Measurements from ENCODE around the gene CDH4. TPM values are rescaled to one million over a fixed set of nuclear protein-coding genes. Genes with fewer than 3 reads are reported as not detected.
A peak's percentile ranks its signal among the peaks of the same experiment; 100 is the strongest.

CDH4 gene
- total RNA-seq, 1 donor from 2014 or later, result 2.9 TPM

- Histone ChIP-seq H3K9ac (no peak overlapping the region), H3K79me2 (ENCODE audit: low read depth) (no peaks in the 10 kb centered on the region)
Observed at GRCh38 chr20:61963885-61964674, 712.0 kb downstream of the CDH4 start.

GRCh38 chr20:61964675-61965605 lies 712.9 kb downstream of the CDH4 start:
- Histone ChIP-seq H2AFZ (replicated peaks) (no peak overlapping the region), H3K9me3 (ENCODE audit: low read depth) (no peaks in the 10 kb centered on the region), H3K9ac (no peak overlapping the region), H3K4me2 (peak overlapping the region; percentile 27), H3K36me3 (no peaks in the 10 kb centered on the region), H3K79me2 (ENCODE audit: low read depth) (no peaks in the 10 kb centered on the region), H3K27ac (no peak overlapping the region), H3F3A (ENCODE audit: low read depth) (peaks cover 9% of the 10 kb centered on the region), H4K20me1 (ENCODE audit: low read depth) (peaks cover 3% of the 10 kb centered on the region), H3K4me1 (no peaks in the 10 kb centered on the region), H3K4me3 (no peak overlapping the region), H3K27me3 (no peaks in the 10 kb centered on the region)
- H3K4me1 Mint-ChIP-seq, result peaks cover 4% of the 10 kb centered on the region
- no peak for DNase-seq (ENCODE audit: low spot score)
- H3K27me3 Mint-ChIP-seq (ENCODE audit: insufficient read depth, low read depth), result no peaks in the 10 kb centered on the region
- H3K36me3 Mint-ChIP-seq, result no peaks in the 10 kb centered on the region
- no peak overlapping the region for H3K4me3 Mint-ChIP-seq
- no peak for TF ChIP-seq CTCF (IDR thresholded peaks at IDR 0.05)
- no peak for TF ChIP-seq EZH2phosphoT487 (IDR thresholded peaks at IDR 0.05)
- no peak overlapping the region for H3K27ac Mint-ChIP-seq
- no peaks in the 10 kb centered on the region for H3K9me3 Mint-ChIP-seq

More at GRCh38 chr20:61963885-61964674, 712.0 kb downstream of the CDH4 start:
- H3K27ac Mint-ChIP-seq, result no peak overlapping the region
- Histone ChIP-seq H3K27me3 (no peaks in the 10 kb centered on the region), H3K9me3 (ENCODE audit: low read depth) (no peaks in the 10 kb centered on the region), H3F3A (ENCODE audit: low read depth) (peaks cover 9% of the 10 kb centered on the region), H3K4me3 (no peak overlapping the region), H3K4me2 (no peak overlapping the region), H3K4me1 (no peaks in the 10 kb centered on the region), H3K36me3 (no peaks in the 10 kb centered on the region), H4K20me1 (ENCODE audit: low read depth) (peaks cover 3% of the 10 kb centered on the region), H3K27ac (no peak overlapping the region), H2AFZ (replicated peaks) (no peak overlapping the region)
- no peaks in the 10 kb centered on the region for H3K27me3 Mint-ChIP-seq (ENCODE audit: insufficient read depth, low read depth)
- H3K36me3 Mint-ChIP-seq, result no peaks in the 10 kb centered on the region
- peaks cover 4% of the 10 kb centered on the region for H3K4me1 Mint-ChIP-seq
- TF ChIP-seq CTCF (IDR thresholded peaks at IDR 0.05), result no peak
- TF ChIP-seq EZH2 (IDR thresholded peaks at IDR 0.05), result no peak
- TF ChIP-seq EZH2phosphoT487 (IDR thresholded peaks at IDR 0.05), result no peak
- DNase-seq (ENCODE audit: low spot score), result no peak
- H3K4me3 Mint-ChIP-seq, result no peak overlapping the region
- H3K9me3 Mint-ChIP-seq, result no peaks in the 10 kb centered on the region

- Mint-ChIP-seq H3K4me3 (no peak overlapping the region), H3K36me3 (no peaks in the 10 kb centered on the region), H3K27me3 (ENCODE audit: insufficient read depth, low read depth) (no peaks in the 10 kb centered on the region), H3K9me3 (no peaks in the 10 kb centered on the region), H3K27ac (no peak overlapping the region), H3K4me1 (peaks cover 4% of the 10 kb centered on the region)
- no peaks in the 10 kb centered on the region for H3K27me3 ChIP-seq
- no peak overlapping the region for H3K9ac ChIP-seq
- H3K27ac ChIP-seq, result no peak overlapping the region
- H3K9me3 ChIP-seq (ENCODE audit: low read depth), result no peaks in the 10 kb centered on the region
- peaks cover 9% of the 10 kb centered on the region for H3F3A ChIP-seq (ENCODE audit: low read depth)
- no peaks in the 10 kb centered on the region for H3K79me2 ChIP-seq (ENCODE audit: low read depth)
- H3K4me3 ChIP-seq, result no peak overlapping the region
- peak; percentile 66 for DNase-seq (ENCODE audit: low spot score)
- TF ChIP-seq CTCF (IDR thresholded peaks at IDR 0.05) (peak; percentile 10), EZH2phosphoT487 (IDR thresholded peaks at IDR 0.05) (no peak), EZH2 (IDR thresholded peaks at IDR 0.05) (no peak)
- H3K4me2 ChIP-seq, result peak overlapping the region; percentile 27
- H3K36me3 ChIP-seq, result no peaks in the 10 kb centered on the region
- H3K4me1 ChIP-seq, result no peaks in the 10 kb centered on the region
- no peak overlapping the region for H2AFZ ChIP-seq (replicated peaks)
- peaks cover 3% of the 10 kb centered on the region for H4K20me1 ChIP-seq (ENCODE audit: low read depth)
Observed at GRCh38 chr20:61965606-61966491, 713.8 kb downstream of the CDH4 start.

Data from neural progenitor cell (in vitro differentiated cells).